Activated T-cell treated with anti-CD3 and anti-CD28 coated beads, Interleukin-2, amount 50 U/mL, for 24 hours (primary cell): Measurements from ENCODE around the gene PIRT.

Experiments
- DNase-seq: peaks from one replicate; pipeline ENCODE4 v3.0.0-alpha.2; 2020
- H3K27ac Mint-ChIP-seq: 2 replicates; pipeline ENCODE4 v1.8.0; 2020; ENCODE audit warnings: mild to moderate bottlenecking, mixed read lengths
- H3K27me3 Mint-ChIP-seq: 2 replicates; pipeline ENCODE4 v1.8.0; 2020; ENCODE audit warnings: mixed read lengths
- H3K36me3 Mint-ChIP-seq: 2 replicates; pipeline ENCODE4 v1.8.0; 2020; ENCODE audit warnings: low read depth, mixed read lengths
- H3K4me1 Mint-ChIP-seq: 2 replicates; pipeline ENCODE4 v1.8.0; 2020; ENCODE audit warnings: low read depth, mixed read lengths
- H3K4me3 Mint-ChIP-seq: 2 replicates; pipeline ENCODE4 v1.8.0; 2020; ENCODE audit warnings: mild to moderate bottlenecking, moderate library complexity, mixed read lengths
- H3K9me3 Mint-ChIP-seq: 2 replicates; pipeline ENCODE4 v1.8.0; 2020; ENCODE audit warnings: mixed read lengths

PIRT gene

DNA sequence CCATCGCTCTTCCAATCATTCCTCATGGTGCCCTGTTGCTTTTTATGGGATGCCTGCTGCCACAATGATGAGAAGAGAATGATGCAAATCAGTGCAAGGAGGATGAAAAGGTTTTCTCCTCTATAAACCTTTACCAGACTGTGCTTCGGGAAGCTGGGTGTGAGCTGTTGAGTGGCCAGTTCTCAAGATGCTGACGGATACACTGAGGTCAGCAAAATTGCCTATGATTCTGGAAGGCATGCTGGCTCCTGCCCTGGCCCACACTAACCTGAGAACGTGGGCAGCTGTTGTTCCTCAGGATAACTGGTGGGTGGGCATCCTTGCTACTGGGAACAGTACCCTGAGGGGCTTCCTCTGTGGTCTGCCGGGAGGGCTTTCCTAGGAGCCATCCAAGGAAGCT lies 795 bp upstream of the PIRT start:
- Mint-ChIP-seq H3K4me1 (no peaks in the 10 kb centered on the region), H3K4me3 (no peak overlapping the region), H3K9me3 (no peaks in the 10 kb centered on the region), H3K27ac (no peak overlapping the region), H3K27me3 (no peaks in the 10 kb centered on the region), H3K36me3 (no peaks in the 10 kb centered on the region)
- DNase-seq: no peak

DNA sequence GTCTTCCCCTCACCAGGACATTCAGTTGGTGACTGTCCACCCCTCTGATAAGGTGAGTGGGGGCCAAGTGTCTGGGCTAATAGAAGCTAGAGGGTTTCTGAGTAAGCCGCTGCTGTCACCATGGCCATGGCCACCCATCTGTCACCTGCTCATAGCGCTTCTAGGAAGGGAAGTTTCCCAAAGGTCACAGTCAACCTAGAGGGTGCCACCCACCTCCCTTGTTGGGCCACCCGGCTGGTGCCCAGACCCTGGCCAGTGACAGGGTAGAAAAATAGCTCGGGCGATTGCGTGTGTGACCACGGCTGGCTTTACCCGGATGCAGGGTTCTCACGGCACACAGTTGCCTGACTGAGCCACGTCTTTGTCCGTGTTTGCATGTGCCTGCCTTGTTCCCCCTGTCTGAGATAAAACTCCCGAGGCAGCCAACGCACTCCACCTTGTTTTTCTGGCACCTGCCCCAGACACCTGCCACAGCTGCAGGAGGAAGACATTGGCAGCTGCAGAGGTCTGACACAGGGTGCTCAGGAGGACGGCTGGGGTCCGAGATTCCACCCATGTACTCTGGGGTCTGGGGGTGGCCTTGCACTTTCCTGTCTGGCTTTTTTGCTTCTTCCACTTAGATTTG lies 809 bp downstream of the PIRT start:
- H3K27me3 Mint-ChIP-seq: no peaks in the 10 kb centered on the region
- no peak for DNase-seq
- H3K4me3 Mint-ChIP-seq: no peak overlapping the region
- no peaks in the 10 kb centered on the region for H3K9me3 Mint-ChIP-seq
- H3K27ac Mint-ChIP-seq: no peak overlapping the region
- no peaks in the 10 kb centered on the region for H3K36me3 Mint-ChIP-seq
- H3K4me1 Mint-ChIP-seq: no peaks in the 10 kb centered on the region

DNA sequence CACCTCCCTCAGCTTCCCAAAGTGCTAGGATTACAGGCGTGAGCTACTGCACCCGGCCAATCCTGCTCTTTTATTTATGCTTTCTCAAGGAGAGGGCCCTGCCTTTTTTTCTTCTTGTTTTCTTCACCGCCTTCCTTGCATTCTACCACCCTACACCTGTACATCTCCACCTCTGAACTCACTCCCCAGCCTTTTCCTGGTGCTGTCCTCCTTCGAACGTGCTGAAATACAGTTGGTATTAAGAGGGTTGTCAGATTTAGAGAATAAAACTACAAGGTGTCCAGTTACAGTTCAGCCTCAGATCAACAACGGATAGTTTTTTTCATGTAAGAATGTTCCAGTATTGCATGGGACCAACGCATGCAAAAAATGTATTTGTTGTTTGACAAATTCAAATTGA lies 1.7 kb downstream of the PIRT start:
- Mint-ChIP-seq H3K27ac (no peak overlapping the region), H3K4me3 (no peak overlapping the region), H3K36me3 (no peaks in the 10 kb centered on the region), H3K9me3 (no peaks in the 10 kb centered on the region), H3K4me1 (no peaks in the 10 kb centered on the region), H3K27me3 (no peaks in the 10 kb centered on the region)
- DNase-seq: no peak

DNA sequence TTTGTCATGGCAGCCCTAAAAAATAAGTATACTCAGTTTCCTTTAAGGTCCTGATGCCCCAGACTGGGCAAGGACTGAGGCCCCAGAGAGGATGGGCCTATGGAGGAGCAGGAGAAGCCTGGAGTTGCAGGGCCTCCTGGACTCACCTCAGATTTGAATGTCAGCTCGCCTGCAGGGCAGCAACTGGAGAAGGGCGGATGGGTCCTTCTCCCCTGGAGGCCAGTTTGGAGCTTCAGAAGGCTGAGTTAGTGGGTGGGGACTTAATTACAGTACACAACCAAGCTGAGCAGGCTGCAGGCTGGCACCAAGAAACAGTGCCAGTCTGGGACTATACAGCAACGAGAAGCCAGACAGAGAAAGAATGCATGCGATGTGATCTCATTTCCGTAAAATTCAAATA lies 6.2 kb downstream of the PIRT start:
- no peak overlapping the region for H3K27ac Mint-ChIP-seq
- H3K36me3 Mint-ChIP-seq: no peaks in the 10 kb centered on the region
- H3K4me3 Mint-ChIP-seq: no peak overlapping the region
- DNase-seq: no peak
- no peaks in the 10 kb centered on the region for H3K9me3 Mint-ChIP-seq
- no peaks in the 10 kb centered on the region for H3K27me3 Mint-ChIP-seq
- H3K4me1 Mint-ChIP-seq: no peaks in the 10 kb centered on the region

DNA sequence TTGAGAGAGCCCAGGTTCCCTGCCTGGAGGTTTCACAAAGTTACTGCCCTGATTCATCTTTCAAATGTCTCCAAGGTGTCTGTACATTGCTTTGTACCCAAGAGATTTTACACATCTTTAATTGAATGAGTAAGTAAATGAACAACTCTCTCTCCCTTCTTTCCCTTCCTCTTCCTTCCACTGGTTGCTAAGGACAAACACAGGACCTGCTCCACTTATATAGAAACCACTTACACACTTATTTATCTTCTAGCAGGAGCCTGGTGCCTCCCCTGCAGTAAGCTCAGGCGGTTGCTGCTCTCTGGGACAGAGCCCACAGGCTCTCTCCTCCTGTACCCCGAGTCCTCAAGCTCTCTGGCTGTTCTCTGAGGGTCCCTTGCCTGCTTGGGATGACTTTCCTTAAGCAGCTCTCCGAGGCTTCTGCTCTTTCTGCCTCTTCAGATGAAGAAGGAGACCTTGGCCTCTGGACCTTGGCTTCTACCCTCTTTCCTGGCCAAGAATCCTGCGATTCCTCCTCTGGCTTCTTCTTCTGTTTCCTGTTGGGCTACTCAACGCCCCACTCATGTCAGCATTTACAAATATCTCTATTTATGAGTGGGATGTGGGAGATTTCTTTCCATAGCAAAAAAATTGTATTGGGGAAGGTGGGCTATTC lies 9.9 kb downstream of the PIRT start:
- DNase-seq: no peak
- Mint-ChIP-seq H3K9me3 (no peaks in the 10 kb centered on the region), H3K4me3 (no peak overlapping the region), H3K27me3 (peaks cover 7% of the 10 kb centered on the region), H3K27ac (no peak overlapping the region), H3K36me3 (no peaks in the 10 kb centered on the region), H3K4me1 (no peaks in the 10 kb centered on the region)

DNA sequence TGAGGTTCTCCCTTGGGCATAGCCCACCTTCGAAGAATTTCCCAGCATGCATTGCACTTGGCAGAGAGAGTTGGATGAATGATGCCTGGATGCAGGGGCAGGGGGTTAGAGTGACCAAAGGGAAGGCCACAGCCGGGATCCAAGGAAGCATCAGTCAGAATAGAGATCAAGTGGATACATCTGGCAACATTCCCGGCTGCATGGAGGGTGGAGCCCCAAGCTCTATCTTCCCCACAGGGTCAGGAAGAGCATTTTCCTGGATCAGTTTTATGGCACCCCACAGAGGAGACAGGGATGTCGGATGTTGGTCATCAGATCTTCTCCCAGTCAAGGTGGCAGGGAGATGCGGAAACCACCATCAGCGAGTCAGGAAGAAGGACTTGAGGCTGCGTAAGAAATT lies 13.0 kb downstream of the PIRT start:
- Mint-ChIP-seq H3K27ac (no peak overlapping the region), H3K9me3 (no peaks in the 10 kb centered on the region), H3K4me3 (no peak overlapping the region), H3K36me3 (no peaks in the 10 kb centered on the region), H3K27me3 (peaks cover 7% of the 10 kb centered on the region), H3K4me1 (no peaks in the 10 kb centered on the region)
- no peak for DNase-seq

DNA sequence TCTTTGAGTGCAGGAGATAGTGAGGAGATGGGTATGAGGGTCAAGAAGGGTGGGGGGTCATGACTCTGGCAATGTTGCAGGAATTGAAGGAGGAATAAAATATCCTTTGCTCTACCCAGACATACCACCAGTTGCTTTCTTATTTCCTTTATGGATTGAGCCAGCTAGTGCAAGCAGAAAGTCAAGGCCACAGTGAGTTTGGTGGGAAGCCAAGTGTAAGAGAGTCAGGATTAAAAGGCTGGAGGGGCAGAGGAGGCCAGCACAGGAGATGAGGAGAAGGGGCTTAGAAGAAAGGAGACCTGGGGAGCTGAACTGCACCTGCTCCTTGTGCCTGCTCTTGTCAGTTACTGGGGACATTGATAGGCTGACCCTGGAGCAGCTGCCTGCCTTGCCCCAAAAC lies 16.1 kb downstream of the PIRT start:
- DNase-seq: no peak
- peaks cover 7% of the 10 kb centered on the region for H3K27me3 Mint-ChIP-seq
- no peak overlapping the region for H3K27ac Mint-ChIP-seq
- no peaks in the 10 kb centered on the region for H3K4me1 Mint-ChIP-seq
- H3K9me3 Mint-ChIP-seq: no peaks in the 10 kb centered on the region
- H3K36me3 Mint-ChIP-seq: no peaks in the 10 kb centered on the region
- no peak overlapping the region for H3K4me3 Mint-ChIP-seq

DNA sequence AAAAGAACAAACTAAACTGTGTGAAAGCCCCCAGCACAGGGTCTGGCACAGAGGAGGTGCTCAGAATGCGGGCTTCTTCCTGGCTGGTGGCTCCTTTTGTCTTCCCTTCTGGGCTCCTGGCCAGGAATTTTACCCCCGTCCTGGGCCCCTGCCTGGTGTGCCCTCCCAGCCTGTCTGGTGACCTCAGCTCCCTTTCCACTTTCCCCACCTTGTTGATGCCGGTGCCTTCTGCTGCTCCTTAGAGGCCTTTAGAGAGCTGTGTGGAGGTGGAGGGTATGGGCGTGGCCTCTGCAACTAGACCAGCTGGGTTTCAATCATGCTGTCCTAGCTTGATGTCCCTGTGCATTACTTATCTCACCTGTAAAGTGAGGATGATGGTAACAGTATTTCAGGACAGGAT lies 16.8 kb downstream of the PIRT start:
- Mint-ChIP-seq H3K36me3 (no peaks in the 10 kb centered on the region), H3K9me3 (no peaks in the 10 kb centered on the region), H3K4me3 (no peak overlapping the region), H3K27me3 (peaks cover 7% of the 10 kb centered on the region), H3K27ac (no peak overlapping the region), H3K4me1 (no peaks in the 10 kb centered on the region)
- DNase-seq: no peak

DNA sequence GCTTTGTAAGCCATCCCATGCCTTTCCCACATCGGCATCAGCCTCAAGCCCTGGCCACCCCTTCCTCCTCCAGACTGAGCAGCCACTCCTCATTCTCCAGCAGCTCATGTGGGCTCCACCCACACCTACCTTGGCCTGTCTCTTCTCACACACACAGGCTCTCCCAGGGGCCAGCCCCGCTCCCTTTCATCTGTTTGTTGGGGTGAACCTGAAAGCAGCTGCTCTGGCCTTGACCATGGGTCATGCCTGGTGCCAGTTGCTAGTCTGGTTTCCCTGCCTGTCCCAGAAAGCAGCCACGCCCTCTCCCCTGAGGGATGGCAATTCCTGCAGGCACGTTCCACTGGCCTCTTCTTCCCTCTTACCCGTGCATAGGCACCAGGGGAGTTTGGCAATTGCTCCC lies 22.6 kb downstream of the PIRT start:
- DNase-seq: no peak
- Mint-ChIP-seq H3K9me3 (no peaks in the 10 kb centered on the region), H3K27ac (no peak overlapping the region), H3K36me3 (no peaks in the 10 kb centered on the region), H3K4me1 (no peaks in the 10 kb centered on the region), H3K27me3 (no peaks in the 10 kb centered on the region), H3K4me3 (no peak overlapping the region)

DNA sequence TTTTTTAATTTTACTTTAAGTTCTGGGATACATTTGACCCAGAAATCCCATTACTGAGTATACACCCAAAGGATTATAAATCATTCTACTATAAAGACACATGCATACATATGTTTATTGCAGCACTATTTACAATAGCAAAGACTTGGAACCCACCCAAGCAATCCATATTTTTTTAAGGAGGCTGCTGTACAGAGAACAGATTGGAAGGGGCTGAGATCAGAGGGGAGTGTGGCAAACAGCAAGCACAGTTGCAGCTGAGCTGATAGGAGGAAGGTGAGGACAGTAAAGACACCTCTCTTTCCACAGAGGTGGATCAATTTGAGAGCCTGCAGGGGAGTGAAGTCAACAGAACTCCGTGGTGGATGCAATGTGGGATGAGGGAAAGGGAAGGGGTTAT lies 23.8 kb downstream of the PIRT start:
- H3K27me3 Mint-ChIP-seq: no peaks in the 10 kb centered on the region
- no peaks in the 10 kb centered on the region for H3K36me3 Mint-ChIP-seq
- no peak for DNase-seq
- H3K4me1 Mint-ChIP-seq: no peaks in the 10 kb centered on the region
- no peak overlapping the region for H3K27ac Mint-ChIP-seq
- no peak overlapping the region for H3K4me3 Mint-ChIP-seq
- no peaks in the 10 kb centered on the region for H3K9me3 Mint-ChIP-seq

DNA sequence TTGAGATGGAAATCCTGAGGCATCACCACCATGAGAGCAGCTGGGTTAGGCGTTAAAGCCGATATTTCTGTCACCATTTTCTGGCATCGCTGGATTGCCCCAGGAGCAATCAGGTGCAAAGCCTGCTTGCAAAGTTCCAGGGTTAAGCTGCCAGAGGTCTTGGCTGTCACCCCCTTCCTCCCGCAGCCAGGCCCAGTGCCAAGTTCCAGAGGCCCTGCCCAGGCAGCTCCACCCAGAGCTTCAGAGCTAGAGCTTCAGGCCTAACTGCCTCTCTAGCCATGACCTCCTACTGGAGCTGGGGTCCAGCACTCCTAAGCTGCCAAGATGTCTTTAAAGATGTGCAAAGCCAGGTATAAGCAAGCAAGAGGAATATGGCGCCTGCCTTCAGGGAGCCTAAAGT lies 25.2 kb downstream of the PIRT start:
- no peak overlapping the region for H3K27ac Mint-ChIP-seq
- DNase-seq: no peak
- H3K4me3 Mint-ChIP-seq: no peak overlapping the region
- H3K4me1 Mint-ChIP-seq: no peaks in the 10 kb centered on the region
- H3K9me3 Mint-ChIP-seq: no peaks in the 10 kb centered on the region
- no peaks in the 10 kb centered on the region for H3K27me3 Mint-ChIP-seq
- H3K36me3 Mint-ChIP-seq: no peaks in the 10 kb centered on the region

DNA sequence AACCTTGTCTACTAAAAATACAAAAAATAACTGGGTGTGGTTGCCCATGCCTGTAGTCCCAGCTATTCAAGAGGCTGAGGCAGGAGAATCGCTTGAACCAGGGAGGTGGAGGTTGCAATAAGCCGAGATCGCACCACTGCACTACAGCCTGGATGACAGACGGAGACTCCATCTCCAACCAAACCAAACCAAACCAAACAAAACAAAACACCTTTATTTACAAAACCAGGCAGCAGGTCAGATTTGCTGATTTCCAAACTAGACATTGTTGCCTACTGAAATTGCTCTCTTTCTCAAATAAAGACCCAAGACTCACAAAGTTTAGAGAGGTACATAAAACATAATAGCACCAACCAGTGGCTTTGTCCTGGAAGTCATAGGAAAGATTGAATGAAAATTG lies 28.3 kb downstream of the PIRT start:
- Mint-ChIP-seq H3K27ac (no peak overlapping the region), H3K9me3 (no peaks in the 10 kb centered on the region), H3K4me1 (no peaks in the 10 kb centered on the region), H3K27me3 (no peaks in the 10 kb centered on the region), H3K36me3 (no peaks in the 10 kb centered on the region), H3K4me3 (no peak overlapping the region)
- DNase-seq: no peak

DNA sequence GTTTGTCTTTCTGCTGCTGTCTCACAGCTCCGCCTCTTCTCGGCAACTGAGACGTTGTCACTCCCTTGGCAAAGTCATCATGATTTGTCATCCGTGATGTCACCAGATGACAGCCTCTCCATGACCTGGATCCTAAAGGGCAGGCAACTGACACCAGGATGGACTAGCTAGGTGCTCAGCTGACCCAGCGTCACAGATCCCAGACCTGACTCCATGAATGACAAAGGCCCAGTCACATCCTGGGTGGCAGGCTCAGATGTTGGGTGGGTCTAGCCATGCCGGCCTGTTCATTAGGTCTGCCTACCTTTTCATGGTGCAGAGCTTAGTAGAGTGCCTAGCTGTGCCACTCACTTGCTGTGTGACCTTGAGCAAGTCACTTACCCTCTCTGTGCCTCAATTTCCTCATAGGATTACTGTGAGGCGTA lies 30.2 kb downstream of the PIRT start:
- Mint-ChIP-seq H3K27me3 (no peaks in the 10 kb centered on the region), H3K4me3 (no peak overlapping the region), H3K4me1 (no peaks in the 10 kb centered on the region), H3K9me3 (no peaks in the 10 kb centered on the region), H3K36me3 (no peaks in the 10 kb centered on the region), H3K27ac (no peak overlapping the region)
- DNase-seq: no peak

DNA sequence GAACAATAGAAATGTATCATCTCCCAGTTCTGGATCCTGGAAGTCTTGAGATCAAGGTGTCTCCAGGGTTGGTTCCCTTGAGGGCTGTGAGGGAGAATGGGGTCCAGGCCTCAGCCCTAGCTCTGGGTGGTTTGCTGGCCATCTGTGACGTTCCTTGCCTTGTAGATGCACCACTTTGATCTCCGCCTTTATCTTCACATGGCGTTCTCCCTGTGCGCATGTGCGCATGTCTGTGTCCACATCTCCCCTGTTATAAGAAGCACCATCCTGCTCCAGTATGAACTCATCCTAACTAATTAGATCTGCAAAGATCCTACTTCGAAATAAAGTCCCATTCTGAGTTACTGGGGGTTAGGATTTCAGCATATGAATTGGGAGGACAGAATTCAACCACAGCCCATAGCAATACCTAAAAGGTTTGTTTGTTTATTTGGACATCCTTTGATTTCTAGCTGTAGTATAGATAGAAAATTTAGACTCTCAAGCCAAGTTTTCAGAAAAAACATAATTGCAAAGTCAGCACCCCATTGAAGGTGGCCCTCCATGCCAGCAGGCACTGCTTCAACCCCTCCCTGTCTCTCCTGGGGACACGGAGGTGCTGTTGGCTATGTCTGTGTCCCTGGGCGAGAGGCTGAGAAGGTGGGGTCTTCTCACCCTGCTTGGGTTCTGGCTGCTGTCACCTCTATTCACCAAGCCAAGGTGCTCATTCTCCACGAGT lies 31.2 kb downstream of the PIRT start:
- Mint-ChIP-seq H3K27me3 (no peaks in the 10 kb centered on the region), H3K36me3 (no peaks in the 10 kb centered on the region), H3K9me3 (no peaks in the 10 kb centered on the region), H3K27ac (no peak overlapping the region), H3K4me1 (no peaks in the 10 kb centered on the region), H3K4me3 (no peak overlapping the region)
- no peak for DNase-seq

DNA sequence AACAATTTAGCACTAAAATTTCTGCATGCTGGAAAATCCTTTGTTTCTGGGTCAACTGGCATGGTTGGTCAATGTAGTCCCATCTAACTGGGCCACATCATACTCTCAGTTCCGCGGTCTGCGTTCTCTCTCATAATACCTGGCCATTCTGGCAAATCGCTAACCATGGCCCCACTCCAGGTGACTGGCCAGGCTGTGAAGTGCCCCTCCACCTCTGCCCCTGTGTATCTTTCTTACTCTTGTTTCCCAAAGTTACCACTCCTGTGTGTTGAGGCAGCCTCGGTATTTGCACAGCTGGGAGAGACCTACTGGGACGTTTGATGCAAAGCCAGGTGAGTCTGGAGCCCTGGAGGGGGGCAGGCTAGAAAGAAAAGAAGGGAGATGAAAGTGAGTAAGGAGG lies 32.0 kb downstream of the PIRT start:
- H3K36me3 Mint-ChIP-seq: no peaks in the 10 kb centered on the region
- no peak overlapping the region for H3K4me3 Mint-ChIP-seq
- H3K9me3 Mint-ChIP-seq: no peaks in the 10 kb centered on the region
- H3K4me1 Mint-ChIP-seq: no peaks in the 10 kb centered on the region
- no peaks in the 10 kb centered on the region for H3K27me3 Mint-ChIP-seq
- no peak for DNase-seq
- no peak overlapping the region for H3K27ac Mint-ChIP-seq
